NCI-H69 (cell line): Measurements from ENCODE around the gene ABHD17A.
A peak's percentile ranks its signal among the peaks of the same experiment; 100 is the strongest.

Experiments
- DNase-seq: peaks from one replicate; lab custom pipeline; 2025; lab: John Stamatoyannopoulos, UW

ABHD17A gene

DNA sequence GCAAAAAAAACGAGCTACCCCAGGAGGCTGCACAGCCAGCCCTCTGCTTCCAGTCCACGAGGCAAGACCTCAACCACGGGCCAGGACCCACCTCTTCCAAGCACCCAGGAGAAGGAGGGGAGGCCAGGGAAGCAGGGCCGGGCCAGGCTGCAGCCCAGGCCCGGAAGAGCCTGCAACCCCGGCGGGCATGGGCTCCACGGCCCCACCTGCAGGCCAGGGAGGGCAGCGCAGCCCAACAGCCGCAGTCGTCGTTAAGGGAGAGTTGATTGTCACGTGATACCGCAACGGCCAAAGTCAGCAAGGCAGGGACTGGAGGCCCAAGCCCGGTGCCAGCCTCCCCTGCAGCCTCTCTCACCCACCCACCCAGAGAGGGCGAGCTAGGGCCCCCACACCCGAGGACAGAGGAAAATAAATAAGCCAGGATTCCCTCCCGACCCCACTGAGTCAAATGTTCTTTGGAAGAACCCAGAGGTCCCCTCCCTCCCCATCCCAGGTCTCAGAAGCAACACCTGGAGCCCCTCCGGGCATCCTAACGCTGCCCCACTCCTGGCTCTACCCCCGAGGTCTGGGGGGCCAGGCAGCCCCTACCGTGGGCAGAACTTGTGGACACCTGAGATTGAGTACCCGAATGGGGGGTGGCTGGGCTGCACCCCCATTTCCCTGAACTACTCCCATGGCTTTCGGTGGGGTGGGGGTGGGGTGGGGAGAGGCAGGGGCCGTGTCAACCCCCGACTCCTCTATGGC is 31.8 kb downstream of the ABHD17A start:
- DNase-seq, result peak; percentile 91

DNA sequence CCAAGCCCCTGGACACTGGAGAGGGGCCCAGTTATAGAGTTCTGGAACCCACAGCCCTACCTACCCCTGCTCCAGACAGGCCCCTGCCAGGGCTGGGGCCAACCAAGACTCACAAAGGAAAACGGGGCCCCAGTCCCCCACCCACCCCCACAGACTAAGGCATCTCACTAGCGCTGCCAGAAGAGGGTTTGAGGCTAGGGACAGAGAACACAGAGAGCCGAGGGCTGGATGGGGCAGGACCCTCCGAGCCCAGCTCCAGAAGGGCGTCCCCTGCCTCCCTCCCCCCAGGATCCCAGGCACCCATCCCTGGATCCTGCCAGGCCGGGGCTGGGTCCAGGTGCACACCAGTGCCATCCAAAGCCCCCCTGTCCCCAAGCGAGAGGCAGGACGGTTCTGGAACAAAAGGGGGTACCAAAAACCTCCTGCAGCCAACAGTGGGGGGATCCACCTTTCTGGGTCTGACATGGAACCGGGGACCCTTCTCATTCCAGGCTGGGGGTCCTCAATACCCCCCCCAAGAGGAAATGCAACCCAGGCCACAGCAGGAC is 32.6 kb downstream of the ABHD17A start:
- DNase-seq, result peak; percentile 58

DNA sequence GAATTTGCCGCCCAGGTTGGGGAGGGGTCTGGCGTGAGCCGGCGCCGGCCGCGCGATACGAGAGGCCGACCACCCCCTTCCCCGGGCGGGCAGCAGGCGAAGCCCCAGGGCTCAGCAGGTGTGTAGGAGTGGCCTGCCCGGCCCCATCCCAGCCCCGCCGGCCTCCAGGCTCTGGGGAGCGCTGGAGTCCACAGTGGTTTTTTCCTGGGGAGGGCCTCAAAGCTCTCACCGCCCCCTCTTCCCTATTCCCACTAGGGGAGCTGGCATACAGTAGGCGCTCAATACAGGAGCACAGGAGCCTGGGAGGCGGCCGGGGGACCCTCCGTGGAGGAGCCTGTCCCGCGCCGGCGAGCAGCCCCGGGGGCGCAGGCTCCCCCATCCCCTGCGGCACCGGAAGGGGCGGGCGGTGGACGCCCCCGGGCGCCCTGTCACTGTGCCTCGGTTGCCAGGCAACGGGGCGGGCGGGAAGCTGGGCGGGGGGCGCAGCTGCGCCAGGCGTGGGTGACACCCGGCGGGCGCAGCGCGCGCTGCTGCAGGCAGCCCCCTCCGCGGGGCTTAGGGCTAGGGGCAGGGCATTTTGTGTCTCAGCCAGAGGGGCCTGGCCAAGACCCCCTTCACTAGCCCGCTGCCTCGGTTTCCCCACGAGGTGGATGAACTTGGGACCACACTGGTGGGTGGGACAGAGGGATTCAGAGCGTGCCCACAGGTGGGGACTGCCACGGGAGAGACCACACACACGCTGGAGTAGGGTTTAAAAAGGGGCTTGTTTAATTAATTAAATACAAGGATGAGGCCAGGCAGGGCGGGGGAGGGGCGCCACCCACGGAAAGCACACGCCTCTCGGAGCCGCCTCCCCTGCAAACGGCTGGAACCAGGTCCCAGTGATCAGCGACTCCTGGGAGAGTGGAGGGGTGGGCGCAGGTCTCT is 33.4 kb downstream of the ABHD17A start:
- DNase-seq, result peak; percentile 98

DNA sequence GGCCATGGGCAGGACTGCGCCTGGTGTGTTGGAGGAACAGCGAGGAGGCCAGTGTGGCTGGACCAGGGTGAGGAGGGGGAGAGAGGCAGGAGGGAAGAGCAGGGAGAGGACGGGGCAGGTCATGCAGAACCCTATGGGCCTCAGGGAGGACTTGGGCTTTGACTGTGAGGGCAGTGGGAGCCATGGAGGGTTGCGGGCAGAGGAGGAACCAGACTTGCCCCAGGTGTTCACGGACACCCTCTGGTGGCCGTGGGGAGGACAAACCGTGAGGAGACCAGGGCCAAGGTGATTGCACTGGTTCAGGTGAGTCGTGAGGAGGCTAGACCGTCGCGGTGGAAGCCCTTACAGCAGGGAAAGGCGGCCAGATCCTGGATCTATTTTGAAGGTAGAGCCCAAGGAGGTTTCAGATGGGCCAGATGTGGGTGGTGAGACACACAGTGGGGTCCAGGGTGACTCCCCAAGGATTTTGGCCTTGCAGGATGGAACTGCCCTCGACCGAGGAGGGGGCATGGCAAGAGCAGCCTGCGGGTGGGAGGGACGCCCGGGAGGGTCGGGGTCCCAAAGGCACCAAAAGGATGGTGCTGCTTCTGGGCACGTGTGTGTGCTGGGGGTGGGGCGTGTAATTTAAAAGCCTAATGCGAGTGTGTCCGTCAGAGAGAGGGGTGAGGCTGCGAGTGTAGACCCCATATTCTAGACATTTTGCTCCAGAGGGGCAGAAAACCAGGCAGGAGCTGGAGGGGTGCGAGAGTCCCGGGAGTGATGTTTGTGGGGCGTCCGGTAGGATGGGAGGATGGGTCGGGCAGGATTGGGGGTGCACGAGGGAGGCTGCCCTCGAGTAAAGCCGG is 34.3 kb downstream of the ABHD17A start:
- DNase-seq, result peak; percentile 56

DNA sequence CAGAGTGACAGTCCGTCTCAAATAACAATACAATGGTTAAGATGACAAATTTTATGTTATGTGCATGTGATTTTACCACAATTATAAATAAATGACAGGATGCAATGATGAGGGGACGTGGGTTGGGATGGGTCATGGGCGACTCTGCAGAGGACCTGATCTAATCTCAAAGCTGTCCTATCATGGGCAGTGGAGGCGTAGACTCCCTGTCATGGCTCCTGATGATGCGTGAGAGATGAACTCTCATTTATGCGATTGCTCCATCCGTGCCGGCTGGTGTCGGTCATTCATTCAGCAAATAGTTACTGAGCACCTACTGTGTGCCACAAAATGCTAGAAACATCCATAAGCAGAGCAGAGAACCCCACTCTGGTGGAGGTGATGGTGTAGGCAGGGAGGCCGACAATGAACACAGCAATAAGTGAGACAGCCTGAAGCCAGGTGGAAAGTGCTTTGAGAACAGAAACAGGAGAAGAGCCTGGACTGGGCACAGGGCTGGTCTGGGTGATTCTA is 35.4 kb downstream of the ABHD17A start:
- DNase-seq, result no peak

DNA sequence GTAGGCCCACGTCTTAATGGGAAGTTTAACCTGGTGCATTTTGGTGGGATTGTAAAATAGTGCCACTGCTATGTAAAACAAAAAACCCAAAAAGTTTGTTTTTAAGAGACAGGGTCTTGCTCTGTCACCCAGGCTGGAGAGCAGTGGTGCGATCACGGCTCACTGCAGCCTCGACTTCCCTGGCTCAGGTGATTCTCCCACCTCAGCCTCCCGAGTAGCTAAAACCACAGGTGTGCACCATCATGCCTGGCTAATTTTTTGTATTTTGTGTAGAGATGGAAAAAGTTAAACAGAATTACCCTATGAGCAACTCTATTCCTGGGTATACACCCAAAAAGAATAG is 36.2 kb downstream of the ABHD17A start:
- DNase-seq, result no peak

DNA sequence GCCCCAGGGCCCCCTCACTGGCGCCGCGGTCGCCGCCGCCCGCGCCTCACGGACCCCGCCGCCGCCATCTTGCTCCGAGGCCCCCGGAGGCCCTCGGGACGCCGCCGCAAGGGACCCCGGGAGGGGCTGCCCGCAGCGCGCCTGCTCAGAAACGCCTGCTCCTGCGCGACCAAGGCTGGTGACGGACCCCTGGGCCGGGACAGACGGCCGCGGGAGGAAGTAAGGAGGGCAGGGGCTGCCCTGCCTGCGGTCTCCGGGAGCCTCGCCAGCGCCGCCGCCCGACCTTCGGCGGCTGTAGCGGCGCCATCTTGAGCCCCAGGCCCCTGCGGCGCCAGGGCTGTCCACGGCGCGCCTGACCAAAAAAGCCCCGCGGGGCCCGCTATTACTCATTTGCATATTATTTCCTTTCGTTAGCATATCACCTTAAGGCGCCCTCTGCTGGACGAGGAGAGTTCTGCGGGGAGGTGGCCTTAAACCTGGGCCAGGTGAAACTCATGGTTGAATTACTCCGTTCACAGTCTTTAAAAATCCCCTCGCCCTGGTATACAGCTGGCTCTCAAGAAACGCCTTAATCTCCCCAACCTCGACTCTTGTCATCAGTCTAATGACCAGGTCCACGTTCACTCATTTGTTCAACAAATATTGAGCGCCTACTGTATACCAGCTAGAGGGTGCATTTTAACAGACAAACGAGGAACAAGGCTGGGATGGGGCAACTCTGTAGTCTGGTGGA is 36.7 kb downstream of the ABHD17A start, which contains the start of gene REXO1:
Gene REXO1, minus strand, starts transcription at position 85 of the 733 bp plus-strand sequence. CDS start 125 bp downstream, outside the sequence.
- DNase-seq, result peak; percentile 98

DNA sequence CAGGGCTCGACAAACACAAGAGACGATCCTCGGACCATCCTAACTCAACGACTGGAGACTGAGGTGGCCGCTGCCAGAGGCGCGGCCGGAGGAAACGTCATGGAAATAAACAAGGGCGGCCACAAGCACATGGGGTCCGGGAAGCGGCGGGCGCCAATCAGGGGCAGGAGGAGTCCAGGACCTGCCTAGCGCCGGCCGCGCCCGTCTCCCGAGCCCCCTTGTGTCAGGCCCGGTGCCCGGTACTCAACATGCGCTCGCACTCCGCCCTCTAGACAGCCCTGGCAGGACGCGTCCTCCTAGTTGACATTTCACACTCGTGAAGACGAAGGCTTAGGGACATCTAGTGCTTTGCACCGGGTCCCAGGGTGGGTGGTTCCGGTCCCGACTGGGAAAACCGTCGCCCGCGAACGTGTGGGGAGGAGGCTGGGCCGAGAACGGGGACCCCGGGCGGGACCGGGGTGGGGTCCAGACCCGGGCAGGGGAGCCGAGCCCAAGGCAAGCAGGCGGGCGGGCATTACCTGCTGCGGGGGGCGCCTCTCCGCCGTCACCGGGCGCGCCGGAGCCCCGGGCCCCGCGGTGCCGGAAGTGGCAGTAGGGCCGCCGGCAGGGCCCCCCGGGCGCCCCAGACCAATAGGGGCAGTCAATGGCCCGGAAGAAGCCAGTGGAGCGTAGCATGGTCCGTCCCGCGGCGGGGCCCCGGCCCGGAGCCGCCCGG is 37.5 kb downstream of the ABHD17A start:
- DNase-seq, result peak; percentile 32

DNA sequence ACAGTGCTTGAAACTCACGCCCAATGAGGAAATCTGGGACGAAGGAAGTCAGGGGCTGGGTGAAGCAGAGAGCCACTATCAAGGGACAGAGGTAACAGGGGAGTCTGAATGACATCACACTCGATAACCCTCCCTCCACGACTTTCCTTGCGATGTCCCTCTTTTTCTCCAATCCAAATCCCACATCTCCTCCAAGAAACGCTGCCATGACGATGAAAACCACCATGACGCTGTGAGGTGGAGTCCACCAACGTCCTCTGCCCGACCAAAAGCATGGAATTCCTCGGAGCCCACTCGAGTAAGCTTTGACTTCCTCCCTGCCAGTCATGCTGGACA is 38.0 kb downstream of the ABHD17A start:
- no peak for DNase-seq

DNA sequence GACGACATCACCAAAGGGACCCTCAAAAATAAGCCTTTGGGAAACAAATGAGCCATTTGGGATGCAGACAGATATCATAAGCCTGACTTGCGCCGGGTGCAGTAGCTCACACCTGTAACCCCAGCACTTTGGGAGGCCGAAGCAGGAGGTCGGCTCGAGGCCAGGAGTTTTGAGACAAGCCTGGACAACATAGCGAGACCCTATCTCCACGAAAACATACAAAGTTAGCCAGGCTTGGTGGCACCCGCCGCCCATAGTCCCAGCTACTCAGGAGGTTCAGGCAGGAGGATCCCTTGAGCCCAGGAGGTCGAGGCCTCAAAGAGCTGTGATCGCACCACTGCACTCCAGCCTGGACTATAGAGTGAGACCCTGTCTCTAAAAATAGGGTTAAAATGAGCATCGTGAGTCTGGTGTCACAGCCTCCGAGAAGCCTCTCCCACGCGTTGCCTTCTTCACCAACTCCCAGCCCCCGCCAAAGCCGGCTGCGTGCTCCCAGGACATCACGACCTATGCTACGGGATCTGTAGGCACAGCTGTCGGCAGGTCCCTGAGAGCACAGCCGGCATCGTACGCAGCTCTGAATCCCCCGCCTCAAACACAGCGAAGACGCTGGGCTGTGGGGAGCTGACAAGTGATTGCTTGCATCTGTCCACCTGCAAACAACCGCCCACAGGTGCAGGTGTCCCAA is 38.6 kb downstream of the ABHD17A start:
- DNase-seq, result no peak

DNA sequence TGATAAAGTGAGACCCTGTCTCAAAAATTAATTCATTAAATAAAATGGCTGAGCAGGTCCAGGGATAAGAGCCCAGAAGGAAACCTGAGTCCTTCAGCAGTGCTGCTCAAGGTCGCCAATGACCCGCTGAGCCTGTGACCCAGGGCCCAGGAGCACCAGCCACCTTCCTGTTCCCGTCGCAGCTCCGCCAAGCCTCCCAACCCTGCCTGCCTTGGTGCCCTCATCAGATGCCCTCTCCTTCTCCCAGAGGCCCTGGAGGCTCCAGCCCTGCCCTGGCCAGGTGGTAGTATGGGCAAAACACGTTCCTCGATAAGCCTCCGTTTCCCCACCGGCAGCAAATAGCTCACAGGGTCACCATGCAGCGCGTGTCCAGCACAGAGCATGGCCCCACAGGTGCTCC is 39.7 kb downstream of the ABHD17A start:
- DNase-seq, result no peak

DNA sequence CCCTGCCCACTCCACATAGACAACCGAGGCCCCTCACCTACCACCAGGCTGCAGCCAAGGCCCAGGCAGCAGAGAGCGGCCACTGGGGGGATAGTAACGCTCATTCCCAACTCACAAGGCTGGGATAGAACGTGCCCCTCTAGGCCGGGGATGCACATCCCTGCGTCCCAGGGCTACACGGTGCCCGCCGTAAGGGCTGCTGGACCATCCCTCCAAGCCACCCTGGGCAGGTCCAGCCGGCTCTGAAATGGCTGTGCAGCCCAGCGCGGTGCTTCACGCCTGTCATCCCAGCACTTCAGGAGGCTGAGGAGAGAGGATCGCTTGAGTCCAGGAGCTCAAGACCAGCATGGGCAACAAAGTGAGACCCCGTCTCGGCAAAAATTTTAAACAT is 40.2 kb downstream of the ABHD17A start:
- DNase-seq, result no peak

DNA sequence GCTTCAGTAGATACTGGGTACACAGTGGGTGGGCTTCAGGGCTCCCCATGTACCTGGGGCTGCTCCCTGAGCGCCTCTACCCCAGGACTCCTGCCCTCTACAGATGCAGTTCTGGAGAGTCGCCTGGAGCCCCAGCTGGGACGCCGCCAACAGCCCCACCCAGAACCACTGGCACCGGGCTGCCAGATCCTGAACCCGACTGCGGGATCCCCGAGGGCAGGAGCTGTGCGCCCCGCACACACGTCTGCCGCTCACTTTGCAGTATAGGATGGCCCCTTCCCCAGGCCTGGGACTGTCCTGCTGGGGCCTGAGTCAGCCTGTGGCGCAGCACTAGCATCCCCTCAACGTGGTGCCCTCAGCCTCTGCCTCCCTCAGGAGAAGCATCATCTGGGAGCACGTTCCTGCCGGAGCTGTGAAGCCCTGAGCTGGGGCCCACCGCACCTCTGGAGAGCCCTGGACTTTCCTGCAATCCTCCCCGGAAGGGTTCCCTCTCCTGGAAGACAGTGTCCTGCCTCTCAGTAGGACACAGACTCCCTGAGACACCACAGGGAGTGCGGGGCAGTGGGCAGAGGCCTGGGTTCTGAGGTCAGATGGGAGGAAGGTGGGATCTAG is 40.7 kb downstream of the ABHD17A start:
- no peak for DNase-seq

DNA sequence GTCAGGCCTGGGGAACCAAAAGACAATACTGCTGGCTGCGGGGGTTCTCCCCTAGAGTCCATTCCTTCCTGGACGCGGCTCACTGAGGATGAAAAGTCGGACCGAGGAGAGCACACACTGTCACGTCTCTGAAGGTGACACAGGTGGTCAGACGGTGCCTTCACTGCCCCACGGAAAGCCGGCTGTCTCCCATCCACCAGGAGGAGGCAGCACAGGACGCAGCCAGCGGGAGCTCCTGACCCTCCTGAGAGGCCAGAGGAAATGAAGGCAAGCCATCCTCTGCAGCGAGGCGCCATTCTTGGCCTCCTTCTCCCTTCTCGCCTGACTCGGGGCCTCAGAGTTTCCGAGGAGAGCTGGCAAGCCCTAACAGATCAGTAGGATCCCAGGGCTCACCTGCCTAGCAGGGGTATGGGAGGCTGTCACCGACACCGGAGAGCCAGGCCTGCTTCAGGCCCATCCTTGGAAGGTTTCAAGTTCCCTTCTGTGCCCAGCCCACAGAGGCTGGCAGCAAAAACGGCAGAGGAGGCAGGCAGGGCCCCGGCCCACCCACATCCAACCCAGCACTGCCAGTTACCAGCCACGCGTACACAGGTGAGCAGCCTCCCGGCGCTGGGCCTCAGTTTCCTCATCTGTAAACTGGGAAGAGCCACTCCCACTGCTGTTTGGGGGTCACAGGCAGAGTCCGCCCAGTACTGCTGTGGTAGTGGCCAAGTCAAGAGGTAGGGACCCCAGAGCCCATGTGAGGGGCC is 41.5 kb downstream of the ABHD17A start:
- DNase-seq, result no peak

DNA sequence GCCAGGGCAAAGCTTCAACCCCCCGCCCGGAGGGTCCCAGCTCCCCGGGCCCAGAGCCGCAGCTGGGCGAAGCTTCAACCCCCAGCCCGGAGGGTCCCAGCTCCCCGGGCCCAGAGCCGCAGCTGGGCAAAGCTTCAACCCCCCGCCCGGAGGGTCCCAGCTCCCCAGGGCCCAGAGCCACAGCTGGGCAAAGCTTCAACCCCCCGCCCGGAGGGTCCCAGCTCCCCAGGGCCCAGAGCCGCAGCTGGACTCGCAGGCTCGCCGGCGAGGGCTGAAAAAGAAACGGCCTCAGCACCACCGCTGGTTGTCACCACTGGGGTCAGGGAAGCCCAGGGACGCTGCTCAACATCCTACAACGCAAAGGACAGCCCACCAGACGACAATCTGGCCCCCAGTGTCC is 42.2 kb downstream of the ABHD17A start:
- no peak for DNase-seq

DNA sequence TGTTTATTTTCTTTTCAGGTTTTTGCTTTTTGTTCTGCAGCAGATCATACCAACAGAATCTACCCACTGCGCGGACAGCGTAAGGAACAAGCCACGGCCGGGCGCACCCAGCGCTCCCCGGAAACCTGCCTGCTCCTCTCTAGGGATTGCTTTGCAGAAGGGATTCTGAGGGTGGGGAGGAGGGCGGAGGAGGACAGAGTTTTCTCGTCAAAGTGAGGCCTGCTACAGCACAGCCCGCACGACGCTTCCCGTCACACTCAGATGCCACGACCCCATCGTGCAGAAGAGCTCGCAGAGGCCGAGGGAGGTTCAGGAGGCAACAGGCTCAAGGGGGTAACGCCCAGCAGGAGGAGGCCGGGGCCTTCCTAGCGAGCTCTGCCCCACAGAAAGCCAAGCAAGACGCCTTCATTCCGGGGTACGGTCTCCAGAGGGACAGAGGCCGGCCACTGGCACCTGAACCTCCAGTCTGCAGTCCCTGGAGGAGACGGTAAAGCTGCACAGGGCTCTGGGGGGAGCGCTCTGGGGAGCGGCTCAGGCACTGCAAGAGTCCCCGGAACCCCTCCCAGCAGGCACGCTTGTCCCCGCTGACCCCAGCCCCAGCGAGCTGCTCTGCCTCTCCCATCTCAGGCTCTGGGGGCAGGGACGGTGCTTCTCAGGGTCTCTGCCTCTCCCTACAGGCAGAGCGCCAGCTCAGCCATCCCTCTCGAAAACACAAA is 43.9 kb downstream of the ABHD17A start:
- DNase-seq, result no peak

DNA sequence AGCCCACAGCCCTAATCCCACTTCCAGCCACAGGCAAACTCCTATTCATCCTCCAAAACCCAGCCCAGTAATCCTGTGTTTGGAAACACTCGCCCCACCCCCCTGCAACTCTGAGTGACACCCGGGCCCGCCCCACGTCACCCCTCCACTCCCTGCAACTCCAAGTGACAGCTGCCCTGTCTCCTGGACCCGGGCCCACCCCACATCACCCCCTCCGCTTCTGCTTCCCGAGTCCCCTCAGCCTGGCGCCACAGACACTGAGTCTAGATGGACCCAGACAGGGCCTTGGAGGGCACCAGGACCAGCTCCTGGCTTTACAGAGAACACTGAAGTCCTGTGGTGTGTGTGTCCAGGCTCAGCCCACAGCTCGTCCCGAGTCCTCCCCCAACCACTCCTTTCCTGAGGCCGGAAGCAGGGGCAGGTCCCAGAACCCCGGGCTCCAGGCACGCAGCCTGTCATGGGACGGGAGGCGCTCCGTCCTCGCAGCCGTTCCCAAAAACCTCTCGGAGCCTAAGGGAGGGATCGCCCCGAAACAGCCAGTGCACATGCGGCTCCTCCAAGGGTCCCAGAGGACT is 44.7 kb downstream of the ABHD17A start:
- DNase-seq, result no peak
